GM18511 (cell line): ENCODE measurements around the gene BNIPL.

Experiments used
- ATAC-seq: cut with Tn5 transposase; IDR thresholded peaks from one replicate; pipeline ENCODE4 v1.9.1; 2021; ENCODE audit warnings: mild to moderate bottlenecking, moderate library complexity; ENCODE audit not compliant: unreplicated experiment

BNIPL gene, protein sequence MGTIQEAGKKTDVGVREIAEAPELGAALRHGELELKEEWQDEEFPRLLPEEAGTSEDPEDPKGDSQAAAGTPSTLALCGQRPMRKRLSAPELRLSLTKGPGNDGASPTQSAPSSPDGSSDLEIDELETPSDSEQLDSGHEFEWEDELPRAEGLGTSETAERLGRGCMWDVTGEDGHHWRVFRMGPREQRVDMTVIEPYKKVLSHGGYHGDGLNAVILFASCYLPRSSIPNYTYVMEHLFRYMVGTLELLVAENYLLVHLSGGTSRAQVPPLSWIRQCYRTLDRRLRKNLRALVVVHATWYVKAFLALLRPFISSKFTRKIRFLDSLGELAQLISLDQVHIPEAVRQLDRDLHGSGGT

GRCh38 chr1:151036356-151036755, at the start of gene BNIPL:
BNIPL (plus strand) TSS chr1:151036586; CDS start chr1:151036726, 140 bp downstream.
- ATAC-seq: no peak

DNA sequence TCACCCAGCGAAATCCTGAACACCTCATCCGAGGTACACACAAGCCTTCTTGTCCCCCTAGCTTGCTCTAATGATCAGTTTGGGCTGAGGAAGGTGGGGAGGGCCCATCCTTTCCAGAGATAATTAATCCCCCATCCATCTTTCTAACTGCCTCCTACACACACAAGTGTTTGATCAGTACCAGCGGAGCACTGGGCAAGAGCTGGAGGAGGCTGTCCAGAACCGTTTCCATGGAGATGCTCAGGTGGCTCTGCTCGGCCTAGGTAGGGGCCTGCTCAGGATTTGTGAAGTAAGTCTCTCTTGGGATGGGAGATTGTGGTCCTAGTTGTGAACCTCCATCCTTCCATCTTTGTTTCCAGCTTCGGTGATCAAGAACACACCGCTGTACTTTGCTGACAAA, 48.5 kb upstream of the BNIPL start:
- no peak for ATAC-seq

GRCh38 chr1:150992626-150993025, 43.8 kb upstream of the BNIPL start:
- no peak for ATAC-seq

DNA sequence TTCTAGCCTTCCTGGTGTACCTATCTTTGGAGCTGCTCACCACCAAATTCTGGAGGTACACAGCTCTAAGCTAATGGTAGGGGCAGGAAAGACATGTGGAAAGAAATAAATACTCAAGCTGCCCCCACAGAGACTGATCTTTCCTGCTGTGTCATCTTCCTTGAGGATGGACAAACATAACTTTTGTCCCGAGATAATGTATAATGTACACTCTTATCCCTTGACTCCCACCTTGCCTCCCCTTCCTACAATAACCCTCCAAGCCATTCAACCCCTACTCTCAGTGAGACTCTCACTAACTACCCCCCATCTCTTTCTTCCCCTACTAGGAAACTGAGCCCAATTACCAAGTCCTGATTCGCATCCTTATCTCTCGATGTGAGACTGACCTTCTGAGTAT, 42.1 kb upstream of the BNIPL start:
- ATAC-seq: no peak

- no peak for ATAC-seq
Measured at GRCh38 chr1:150995460-150995859, 40.9 kb upstream of the BNIPL start.

- no peak for ATAC-seq
Measured at GRCh38 chr1:150995896-150996295, 40.5 kb upstream of the BNIPL start.

DNA sequence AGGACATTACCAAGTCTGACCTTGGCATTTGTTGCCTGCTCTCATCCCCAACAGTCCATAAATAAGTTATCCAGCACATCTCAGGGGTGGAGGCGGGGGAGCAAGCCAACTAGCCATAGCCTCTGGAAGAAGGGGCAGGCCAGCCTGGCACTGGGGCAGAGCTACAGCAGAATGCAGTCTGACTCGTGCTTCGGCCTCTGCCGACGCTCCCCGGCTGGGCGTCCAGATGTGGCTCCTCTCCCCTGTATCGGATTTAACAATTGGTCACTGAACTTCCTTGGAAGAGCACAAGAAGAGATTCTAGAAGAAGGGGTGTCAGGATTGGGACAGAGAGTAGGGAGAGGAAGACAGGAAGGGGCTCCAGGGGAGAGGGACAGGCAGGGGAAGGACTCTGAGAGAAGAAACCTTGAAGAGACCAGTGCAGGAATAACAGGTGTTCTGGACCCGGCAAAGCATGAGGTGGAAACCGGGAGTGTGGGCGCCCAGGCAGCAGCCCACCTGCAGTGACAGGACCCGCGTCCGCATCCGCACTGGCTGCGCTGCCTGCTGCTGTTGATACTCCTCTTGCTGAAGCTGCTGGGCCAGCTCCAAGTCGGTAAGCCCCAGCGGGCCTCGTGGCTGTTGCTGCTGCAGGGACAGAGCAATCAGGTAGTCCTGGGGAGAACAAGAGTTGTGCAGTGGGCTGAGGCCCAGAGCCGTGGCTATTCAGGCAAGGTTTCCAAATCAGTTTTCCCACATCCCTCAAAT, 39.1 kb upstream of the BNIPL start:
- ATAC-seq: no peak

- ATAC-seq: no peak
Measured at GRCh38 chr1:150997949-150998348, 38.4 kb upstream of the BNIPL start.

- no peak for ATAC-seq
Measured at GRCh38 chr1:150999051-150999674, 37.2 kb upstream of the BNIPL start.

DNA sequence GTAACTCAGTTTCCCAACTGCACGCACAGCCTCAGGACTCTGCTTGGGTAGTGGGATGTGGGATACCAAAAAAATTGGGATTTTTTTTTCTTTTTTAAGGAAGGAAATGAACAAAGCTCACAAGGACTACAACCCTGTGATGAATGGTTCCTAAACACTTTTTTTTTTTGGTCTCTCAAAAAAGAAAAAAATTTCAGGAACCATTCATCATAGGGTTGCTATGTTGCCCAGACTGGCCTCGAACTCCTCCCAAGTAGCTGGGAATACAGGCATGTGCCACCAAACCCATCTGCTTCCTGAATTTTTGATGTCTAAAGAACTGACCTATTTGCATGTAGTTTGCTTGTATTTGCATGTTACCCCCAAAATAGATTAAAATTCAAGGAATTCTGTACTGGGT, 36.5 kb upstream of the BNIPL start:
- no peak for ATAC-seq

GRCh38 chr1:151000408-151000807, 36.0 kb upstream of the BNIPL start:
- no peak for ATAC-seq

DNA sequence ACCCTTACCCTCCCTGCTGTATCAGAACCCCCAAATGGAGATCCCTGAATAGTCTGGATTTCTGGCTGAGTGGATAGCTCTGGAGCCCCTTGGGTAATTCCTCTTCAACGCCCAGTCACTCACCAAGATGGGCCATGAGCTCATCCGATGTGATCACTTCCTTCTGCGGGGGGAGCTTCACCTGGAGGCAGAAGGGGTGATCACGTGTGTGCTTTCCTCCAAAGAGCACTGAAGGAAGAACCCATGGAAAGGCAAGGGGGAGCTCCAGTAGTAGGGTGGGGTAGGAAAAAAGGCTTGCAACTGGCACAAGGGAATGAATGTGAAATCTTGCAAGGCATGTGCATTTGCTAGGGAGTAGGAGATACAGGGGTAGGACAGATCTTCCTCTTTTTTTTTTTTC, 34.8 kb upstream of the BNIPL start:
- no peak for ATAC-seq

- no peak for ATAC-seq
Measured at GRCh38 chr1:151002051-151002450, 34.3 kb upstream of the BNIPL start.

- no peak for ATAC-seq
Measured at GRCh38 chr1:151002611-151003010, 33.8 kb upstream of the BNIPL start.

- ATAC-seq: no peak
Measured at GRCh38 chr1:151003180-151003579, 33.2 kb upstream of the BNIPL start.

GRCh38 chr1:151005729-151006319, 30.6 kb upstream of the BNIPL start:
- no peak for ATAC-seq

DNA sequence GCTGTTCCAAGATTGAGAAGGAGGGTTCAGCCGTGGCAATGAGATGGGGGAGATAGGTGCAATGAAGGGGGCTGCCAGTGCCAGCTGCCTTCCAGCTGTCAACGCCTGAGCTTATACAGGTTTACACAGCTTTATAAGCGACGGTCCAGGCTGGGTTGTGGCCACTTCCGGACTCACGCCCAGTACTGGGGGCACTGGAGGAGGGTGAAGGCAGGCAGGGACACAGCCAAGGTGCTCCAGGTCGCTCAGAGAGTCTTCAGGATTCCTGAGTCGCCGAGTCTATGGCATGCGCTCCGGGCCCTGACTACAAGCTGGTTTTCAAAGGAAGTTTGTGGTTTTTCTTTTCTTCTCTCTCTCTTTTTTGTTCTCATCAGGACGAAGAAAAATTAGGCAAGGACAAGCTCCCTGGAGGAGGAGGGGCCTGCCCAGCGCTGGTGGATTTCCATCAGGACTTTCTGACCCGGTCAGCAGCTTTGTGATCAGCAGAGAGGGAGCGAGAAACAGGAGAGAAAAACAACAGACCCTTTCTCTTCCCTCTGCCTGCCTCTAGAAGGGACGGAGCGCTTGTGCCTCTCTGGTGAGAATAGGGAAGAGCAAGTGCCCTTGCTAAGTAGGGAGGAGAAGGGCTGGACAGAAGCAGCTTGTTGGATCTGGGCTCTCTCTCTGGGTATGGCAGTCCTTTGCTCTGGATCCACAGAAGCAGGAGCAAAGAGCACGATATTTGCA, 29.9 kb upstream of the BNIPL start, which contains the start of gene MINDY1:
Gene MINDY1 (minus strand): TSS at position 576 of the 726 bp plus-strand sequence. CDS start 4,285 bp downstream, outside the sequence.
- peak; percentile 47 for ATAC-seq

DNA sequence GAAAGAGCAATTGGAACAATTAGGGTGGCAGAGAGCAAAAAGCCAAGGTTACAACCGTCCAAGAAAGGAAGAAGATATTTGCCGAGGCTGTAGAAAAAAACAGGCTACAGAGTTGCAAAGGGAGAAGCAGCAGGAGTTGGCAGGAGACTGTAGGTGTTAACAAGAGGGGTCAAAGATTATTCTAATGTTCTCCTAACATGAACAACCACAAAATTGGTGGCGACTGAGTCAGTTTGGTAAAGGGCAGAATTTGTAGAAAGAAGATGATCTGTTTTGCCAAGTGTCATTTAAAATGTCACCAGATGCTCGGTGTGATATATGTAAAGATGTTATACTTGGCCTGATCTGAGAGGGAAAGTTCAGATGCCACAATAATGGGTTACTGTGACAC, 28.5 kb upstream of the BNIPL start:
- ATAC-seq: no peak

- ATAC-seq: peak; percentile 67
Measured at GRCh38 chr1:151008244-151009205, 27.9 kb upstream of the BNIPL start, which contains the start of gene PRUNE1. PRUNE1 (plus strand) TSS chr1:151008449; CDS start chr1:151008633, 184 bp downstream.
